Colon (tissue), 2 donors: ENCODE data around the gene TOM1L2.

ENCODE experiments used
- FAIRE-seq: peaks from 2 replicates; lab custom pipeline; 2012; peaks lifted over from hg19 to GRCh38; lab: Jason Lieb, UNC
- donor health status: control.
- donor health status: control.

TOM1L2 gene

DNA sequence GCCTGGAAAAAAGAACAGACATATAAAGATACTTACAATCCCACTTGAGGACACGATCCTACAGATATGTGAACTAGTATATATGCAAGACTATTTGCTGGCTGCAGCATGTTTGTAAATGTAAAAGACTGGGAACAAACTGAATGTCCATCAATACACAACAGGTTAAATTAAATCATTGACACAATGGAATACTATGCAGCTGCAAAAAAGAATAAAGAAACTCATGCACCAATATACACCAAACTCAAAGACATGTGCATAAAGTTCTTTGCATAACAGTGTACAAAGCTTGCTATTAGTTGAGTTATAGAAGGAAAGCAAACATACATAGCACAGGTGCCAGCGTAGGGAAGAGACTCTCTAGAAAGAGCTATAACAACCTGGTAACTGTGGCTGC, 73.5 kb downstream of the TOM1L2 start:
- no peak for FAIRE-seq

DNA sequence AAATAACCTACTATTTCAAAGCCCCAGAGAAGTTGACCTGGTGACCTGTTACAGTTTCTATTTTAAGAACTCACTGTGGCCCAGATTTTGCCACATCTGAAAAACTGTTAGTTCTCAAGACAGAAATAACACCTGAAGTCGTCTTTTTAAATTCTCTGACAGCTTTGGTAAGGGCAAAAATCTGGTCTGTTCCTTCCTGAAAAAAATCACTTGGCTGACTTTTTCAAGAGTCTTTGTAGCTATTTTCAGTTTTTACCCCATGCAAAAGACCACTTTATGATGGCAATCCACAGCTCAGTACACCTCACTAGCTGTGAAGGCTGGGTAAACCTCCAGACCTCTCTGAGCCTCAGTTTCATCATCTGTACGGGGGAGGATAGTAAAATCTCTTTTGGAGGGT, 74.8 kb downstream of the TOM1L2 start:
- no peak for FAIRE-seq

DNA sequence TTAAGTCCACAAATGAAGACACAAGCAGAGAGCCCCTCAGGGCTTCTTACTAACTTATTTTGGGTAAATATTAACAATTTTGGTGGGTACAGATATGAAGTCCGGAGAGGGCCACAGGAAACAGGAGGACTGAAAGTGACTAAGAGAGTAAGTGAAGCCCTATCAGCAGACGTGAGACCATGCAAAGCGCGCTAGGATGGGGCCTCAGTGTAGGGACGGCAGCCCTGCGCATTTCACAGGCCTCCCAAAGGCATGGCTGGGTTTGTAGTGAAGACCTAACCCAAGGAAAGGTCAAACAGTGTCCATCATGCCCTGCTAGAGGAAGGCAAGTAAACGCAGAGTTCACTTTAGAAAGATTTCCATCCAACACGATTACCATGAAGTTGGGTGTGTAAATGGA, 75.5 kb downstream of the TOM1L2 start:
- FAIRE-seq, result no peak

DNA sequence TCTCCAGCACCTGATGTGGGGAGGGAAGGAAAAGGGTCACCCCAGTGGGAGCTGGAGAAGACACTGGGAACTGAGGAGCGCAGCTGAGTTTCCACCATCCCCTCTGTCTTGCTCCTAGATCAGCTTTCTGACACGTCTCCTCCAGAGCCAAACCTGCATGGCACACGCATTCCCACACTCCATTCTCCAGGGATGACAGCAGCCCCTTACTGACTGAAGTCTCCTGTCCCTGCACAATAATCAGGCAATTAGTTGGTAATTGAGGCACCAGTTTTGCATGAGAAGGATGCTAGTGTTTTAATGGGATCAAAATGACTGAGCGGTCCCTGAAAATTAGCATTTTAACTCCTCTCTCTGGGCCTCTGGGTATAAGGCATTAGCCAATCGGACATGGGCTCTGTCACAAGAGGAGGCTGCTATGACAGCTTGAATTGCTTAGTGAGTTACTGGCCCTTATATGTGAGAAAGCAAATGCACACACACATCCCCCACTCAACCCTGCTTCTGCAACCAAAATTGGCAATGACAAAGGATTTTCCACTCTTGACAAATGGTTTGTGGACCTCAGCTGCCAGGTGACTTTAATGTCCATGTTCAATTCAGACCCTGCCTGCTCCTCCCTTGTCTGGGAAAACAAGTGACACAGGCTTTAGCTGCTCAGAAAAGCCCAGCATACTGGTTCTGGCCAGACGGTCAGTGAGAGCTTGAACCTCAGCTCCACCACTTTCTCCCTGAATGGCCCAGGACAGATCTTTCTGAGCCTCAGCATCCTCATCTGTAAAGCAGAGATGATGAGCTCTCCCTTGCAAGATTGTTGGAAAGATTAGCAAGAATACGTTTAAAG, 78.2 kb downstream of the TOM1L2 start:
- no peak for FAIRE-seq

DNA sequence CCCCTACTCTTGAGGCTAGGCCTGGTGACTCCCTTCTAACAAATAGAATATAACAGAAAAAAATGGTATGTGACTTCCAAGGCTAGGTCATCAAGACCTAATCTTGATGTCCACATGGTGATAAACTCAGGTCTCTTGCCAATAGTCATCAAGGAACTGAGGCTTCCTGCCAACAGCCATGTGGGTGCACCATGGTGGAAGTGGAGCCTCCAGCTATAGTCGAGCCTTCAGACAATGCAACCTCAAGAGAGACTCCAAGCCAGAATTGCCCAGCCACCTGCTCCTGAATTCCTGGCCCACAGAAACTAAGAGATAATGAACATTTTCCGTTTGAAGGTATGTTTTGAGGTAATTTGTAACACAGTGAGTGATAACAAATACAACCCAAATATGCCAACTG, 79.5 kb downstream of the TOM1L2 start:
- FAIRE-seq, result no peak

DNA sequence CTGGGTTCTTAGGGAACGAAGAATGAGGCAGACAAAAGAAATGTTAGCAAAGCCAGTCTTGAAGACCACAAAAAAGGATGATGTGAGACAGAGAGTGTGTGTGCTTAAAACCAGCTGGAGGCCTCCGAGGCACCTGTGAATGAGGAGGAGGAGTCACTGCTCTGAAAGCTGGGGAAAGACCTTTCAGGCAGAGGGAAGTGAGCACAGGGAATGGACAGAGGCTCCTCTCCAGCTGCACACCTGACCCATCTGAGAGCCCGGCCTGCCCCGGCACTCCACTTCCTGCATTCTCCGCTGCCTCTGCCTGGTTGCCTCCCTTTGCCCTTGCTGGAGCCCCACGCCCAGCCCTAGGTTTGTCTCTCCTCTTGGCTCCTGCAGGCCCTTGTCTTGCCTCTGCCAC, 80.2 kb downstream of the TOM1L2 start:
- FAIRE-seq, result no peak

DNA sequence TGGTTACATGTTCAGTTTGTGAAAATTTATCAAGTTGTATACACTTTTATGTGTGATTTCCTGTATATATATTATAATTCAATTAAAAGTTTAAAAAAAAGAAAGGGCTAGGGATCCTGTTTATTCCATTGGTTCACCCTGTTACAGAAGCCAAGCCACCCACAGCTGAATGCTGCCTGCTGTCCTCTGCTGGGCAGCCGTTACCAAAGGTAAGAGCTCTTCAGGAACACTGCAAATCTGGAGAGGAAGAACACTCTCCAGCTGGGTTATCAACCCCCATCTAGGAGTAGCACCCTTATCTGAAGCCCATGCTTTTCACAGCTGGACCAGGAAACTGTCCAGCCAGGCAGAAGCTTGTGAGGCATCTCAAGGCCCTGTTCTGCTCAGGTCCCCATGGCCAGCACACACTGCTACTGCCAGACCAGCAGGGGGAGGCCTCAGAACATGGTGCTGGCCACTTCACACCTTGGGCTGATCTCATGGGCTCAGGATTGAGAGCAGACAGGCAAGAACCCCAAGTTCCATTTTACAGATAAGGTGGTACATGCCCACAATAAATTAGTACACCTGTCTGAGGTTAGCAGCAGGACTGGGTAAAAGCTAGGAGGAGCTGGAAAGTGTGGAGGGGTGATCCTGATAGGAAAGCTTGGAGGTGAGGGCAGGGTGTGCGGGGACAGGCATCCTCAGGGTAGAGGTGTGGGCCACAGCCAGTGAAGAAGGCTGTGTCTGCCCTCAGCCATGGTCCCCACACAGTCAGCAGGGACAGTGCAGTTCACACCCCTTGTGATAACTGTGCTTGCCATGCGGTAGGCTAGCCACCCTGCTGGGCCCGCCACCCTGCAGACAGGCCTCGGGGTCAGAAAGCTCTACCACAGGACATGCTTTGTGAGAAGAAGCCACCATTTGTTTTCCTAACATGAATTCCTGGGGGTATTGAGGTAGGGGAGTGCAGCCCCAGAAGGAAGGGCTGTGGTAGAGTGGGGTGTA, 81.1 kb downstream of the TOM1L2 start:
- no peak for FAIRE-seq

DNA sequence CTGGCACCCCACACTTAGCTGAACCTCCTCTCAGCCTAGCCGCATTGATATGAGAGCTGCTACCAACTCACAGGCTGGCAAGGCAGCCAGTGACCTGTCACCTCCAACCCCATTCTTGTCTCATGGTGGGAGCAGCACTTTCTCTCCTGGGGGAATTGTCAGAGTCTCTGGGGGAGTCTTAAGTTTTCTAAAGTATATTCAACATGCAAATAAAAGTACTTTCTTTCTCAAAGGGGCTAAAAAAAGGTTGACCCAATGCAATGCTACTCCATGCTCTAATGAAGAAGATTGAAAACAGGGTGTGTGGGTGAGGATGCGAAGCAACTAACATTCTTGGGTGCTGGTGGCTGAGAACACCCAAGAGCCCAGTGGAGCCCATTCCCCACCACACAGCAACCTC, 82.3 kb downstream of the TOM1L2 start:
- FAIRE-seq, result no peak

DNA sequence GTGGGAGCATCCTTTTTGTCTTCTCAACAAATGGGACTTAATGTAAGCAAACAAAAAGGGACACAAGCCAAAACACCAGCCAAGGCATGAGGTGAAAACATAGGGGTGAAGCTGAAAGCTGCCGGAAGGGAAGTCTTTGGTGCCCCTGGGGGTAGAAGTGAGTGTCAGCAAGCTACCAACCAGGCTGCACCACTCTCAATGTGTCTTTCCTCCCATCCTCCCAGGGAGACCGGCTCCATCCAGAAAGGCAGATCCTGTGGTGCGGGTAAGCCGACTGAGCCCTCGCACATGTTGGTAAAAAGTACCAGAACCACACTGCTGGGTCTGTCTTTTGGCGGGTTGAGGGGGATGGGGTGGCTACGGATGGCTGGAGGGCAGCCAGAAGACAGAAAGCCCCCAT, 83.4 kb downstream of the TOM1L2 start:
- no peak for FAIRE-seq

DNA sequence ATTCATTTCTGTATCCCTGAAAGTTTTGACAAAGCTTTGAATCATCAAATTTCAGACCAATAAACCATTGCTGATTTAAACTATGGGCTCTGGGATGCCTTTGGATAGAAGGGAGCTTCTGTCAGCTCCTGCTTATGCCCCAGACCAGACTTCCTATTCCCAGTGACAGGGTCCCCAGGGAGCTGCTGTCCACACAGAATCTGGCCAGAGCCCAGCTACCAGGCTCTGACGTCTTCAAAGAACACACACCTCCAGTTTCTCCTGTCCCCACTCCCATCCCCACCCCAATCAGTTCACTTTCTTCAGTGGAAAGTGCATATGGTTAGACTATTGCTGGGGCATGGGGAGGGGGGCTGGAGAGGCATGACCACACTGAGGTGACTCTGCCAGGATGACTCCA, 83.8 kb downstream of the TOM1L2 start:
- no peak for FAIRE-seq

DNA sequence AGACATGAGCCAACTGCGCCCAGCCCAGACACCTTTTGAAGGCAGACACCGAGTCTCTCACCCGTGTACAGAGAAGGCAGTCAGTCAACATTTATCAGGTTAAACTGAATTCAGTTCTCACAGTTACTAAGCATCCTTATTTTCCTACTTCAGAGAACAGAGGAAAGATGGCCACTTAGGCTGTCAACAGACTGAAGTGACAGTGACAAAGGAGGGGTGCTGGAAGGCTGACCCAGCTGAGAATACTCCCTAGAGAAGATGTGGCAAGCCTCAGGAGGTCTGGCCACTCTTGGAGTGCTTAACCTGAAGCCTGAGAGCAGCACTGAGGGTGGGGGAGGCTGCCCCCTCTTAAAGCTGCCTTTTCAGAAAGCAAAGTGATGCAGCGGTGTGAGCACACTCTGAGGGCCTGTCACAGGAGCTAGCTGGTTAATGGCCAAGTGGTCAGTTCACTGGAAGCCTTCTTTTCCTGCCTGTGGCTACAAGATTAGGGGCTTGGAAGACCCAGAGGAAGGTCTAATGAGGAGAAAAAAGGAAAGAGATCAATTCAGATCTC, 84.4 kb downstream of the TOM1L2 start:
- FAIRE-seq, result no peak

DNA sequence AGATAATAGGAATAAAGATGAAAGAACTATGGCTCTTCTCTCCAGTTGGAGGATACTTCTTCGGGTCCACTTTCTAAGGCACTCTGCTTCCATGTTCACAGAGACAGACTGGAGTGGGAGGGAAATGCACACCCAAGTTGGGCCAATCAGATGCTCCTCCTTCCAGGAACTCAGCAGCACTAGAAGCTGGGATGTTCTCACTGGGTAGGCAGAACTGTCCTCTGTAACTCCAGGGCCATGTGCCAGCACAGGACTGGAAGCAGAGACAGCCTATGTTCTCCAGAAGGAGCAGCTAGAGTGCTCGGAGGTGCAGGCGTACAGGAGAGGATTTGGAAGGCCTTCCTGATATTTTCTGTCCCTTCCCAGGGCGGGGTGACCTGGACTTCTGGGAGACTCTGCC, 85.5 kb downstream of the TOM1L2 start:
- no peak for FAIRE-seq

DNA sequence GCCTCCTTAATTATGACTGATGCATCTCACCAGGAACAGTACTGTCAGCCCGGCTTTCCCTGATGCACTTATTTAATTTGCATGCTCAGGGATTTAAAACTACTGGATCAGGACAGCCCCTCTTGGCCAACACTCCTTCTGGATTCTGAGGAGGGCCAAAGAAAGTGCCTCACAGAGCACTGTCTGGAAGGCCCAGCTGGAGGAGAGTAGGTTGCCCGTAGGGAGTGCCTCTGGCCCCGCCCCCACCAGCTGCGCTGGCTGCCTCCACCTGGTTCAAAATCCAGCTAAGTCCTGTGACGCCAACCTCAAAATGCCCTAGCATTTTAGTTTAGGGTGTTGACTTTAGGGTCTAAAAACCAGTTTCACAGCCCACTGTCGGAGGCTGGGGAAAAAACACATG, 86.0 kb downstream of the TOM1L2 start:
- no peak for FAIRE-seq

DNA sequence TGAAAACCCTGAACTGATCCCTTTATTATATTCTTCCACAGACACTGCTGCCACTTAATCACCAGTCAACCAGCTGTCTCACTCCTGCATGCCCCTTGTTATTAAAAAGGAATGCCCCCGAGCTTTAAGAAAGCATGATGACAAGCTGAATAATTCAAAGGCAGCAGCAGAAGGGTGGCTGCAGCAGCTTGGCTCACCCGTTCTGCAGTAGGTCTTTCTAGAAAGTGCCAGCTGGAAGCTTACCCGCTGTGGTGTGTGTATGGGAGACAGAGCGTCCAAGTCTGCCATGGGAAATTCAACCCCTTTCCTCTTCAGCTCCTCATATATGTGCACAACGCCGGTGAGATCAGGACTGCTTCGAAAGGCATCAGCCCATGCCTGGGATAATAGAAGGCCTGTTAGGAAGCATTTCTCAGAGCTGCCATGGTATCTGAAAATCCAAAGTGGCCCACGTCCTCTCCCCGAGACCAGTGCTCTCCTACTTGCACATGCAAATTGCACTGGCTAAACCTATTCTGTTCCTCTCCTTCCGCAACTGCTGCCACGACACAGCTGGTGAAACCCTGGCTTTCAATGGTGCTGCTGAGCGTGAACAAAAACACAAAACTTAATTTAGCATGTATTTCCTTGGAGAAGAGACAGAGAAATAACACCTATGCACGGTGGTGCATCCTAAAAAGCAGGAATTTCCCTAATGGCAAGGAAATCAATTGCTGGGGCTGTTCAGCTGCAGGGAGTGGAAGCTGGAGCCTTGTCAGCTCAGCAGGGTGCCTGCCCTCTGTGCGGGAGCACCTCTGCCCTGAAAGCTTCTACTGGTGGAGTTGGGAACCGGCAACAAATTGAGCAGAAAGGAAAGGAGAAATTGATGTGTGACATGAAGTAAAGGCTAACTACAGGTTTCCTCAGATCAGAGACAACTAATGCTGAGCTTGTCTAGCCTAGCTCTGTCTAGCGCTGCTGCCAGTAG, 87.5 kb downstream of the TOM1L2 start:
- no peak for FAIRE-seq

DNA sequence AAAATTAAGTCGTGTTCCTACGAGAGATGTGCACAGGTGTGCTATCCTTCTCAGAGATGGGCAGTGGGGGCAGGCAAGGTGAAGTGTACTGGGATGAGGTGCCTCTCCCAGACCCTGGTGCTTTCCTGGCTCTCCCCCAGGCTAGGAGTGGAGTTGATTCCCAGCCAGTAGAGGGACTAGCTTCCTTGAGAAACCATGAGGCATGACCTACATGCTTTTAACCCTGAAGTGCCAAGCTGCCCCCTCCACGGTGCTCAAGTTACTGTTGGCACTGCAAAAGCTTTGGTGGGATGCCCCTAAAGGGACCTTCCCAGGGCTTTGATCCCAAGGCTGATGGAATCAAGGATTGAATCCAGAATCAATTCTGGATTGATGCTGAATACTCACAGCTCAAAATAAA, 88.4 kb downstream of the TOM1L2 start:
- no peak for FAIRE-seq

DNA sequence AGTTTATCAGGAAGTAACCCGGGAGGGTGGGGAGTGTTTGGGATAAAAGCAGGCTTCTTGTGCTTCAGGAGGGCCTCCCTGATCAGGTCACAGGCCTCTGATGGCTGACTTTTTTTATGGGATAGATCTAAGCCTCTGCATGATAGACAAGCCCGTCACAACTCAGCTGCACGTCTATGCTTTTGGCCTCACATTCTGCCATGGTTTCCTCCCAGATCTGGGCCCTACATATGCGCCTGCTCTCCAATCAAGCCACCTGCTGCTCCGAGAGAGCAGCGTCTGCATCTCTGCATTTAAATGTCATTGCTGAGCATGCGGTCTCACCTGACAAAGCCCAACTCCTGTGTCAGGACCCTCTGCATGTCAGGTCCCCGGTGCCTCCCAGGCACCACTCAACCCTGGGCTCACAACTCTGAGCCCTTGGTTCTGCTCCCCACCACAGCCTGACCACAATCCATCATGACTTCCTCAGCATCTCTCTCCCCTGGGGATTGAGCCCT, 90.1 kb downstream of the TOM1L2 start:
- no peak for FAIRE-seq

DNA sequence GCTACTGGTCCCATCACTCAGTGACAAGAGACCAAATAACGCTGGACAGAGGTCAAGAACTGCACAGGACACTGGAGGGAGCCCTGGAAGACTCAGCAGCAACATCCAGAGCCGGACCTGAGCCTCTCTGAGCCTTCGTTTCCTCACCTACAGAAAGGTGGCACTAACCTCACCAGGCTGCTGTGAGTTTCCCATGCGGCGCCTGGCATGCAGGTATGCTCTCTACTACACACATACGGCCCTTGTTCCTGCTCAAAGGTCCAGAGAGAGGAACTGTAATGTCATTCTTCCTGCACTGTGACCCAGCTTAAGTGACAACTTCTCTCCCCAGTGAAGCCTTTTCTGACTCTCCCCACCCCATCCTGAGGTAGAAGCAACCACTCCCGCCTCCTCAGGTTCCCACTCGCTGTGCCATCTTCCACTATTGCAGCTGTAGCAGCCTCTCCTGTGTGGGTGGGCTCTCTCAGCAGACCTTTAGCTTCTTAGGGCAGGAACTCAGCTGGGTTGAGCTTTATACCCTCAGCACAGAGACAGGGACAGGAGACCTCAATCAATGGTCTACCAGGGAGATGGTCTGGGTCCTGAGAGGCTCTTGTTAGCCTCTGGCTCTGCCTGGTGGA, 91.5 kb downstream of the TOM1L2 start:
- no peak for FAIRE-seq

DNA sequence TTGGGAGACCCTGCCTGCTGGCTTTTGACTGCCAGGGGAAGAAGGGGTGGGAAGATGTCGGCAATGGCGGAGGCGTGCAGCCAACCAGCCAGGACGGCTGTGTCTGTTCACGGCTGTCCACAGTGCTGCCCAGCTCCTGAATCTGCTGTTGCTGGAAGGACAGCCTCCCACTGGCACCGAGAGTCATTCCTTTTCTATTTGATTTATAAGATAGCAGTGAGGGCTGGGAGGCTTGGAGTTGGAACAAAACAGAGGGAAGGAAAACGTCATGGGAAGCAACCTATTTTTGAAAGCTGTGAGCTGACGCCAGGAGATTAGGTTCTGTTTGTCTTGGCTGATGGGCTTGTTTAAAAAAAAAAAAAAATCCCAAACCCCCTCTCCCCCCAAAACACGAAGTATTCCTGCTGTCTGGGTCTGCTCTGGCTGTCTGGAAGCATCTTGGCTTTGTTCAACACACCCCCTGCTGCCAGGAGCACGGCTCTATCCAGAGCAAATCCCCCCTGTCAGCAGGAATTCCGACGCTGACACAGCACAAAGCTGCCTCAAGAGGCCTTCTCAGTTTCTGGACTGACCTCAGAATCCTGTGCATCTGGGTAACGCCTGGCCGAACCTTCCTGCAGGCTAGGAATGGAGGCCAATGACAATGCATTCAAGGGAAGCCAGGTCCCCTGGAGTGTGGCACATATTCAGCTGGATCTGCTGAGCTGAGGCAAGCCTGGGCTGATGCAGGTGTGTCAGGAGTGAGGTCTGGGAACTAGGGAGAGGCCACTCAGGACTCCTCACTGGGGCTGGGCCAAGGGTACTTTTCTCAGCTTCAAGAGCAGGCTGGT, 94.5 kb downstream of the TOM1L2 start:
- no peak for FAIRE-seq

DNA sequence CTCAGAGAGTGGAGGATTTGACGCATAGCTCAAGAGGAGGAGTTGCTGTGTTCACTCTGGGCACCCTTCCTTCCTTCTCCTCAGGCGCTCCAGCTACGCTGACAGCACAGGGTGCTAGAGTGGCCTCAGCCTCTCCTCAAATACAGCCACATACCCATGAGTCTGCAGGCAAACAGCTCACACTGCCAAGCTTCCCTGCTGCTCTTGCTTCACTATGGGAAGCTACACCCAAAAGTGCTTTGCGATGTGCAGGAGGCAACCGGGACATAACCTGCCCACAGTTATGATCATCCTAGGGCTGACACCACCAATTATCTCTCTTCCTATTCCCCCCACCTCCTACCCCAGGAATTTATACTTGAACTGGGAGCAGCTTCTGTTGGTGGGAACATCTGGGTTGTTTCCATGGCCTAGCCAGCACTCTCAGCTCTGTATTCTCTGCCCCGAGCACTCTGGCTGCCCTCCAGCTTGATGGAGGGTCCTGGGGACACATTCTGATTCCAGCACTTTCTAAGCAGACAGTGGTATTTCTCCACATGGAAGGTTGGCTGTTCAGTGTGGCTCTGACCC, 95.2 kb downstream of the TOM1L2 start:
- no peak for FAIRE-seq

DNA sequence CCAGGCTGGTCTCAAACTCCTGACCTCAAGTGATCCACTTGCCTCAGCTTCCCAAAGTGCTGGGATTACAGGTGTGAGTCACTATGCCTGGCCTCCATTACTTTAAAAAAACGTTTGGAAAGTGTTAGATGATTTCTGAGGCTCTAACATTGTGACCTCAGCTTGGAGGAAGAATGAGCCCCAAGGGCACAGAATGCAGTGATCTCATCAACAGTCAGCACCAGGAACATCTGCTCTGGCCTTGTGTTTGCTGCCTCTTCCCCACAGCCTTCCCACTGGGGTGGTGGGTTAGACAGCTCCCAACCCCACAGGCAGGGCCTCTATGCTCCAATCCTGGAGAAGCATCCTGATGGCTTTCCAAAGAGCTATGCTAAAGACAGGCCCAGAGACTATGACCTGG, 97.7 kb downstream of the TOM1L2 start:
- no peak for FAIRE-seq
